C4-2B (cell line): ENCODE results near the gene FAM149A.

Experiments
- CTCF ChIP-seq: fragments of 450-650 bp; conservative IDR thresholded peaks from 2 replicates; pipeline ENCODE4 v1.5.1; 2017; ENCODE audit warnings: mild to moderate bottlenecking
- ZFX ChIP-seq: fragments of 450-650 bp; IDR thresholded peaks from 2 replicates; pipeline ENCODE4 v1.6.1; 2017

GRCh38 chr4:186109245-186109644, 4.7 kb downstream of the FAM149A start:
- no peak for TF ChIP-seq CTCF
- no peak for TF ChIP-seq ZFX
